Neural cell (in vitro differentiated cells): ENCODE results near the gene ROR2. TPM values are rescaled to one million over a fixed set of nuclear protein-coding genes. Genes with fewer than 3 reads are reported as not detected.

ENCODE experiments used
- H2AFZ ChIP-seq: fragments of 200-600, 300-800 bp; sonication (generic), shearing (Covaris generic); 2 replicates; pipeline ENCODE4 v1.6.0; 2014; ENCODE audit warnings: low read depth, mild to moderate bottlenecking, antibody characterized with exemption, low read length, moderate library complexity
- H3F3A ChIP-seq: fragments of 200-600 bp; shearing (Covaris generic); 2 replicates; pipeline ENCODE4 v1.6.1; 2016; ENCODE audit warnings: mild to moderate bottlenecking, moderate library complexity, mixed read lengths, antibody characterized with exemption, low read length; ENCODE audit not compliant: insufficient read depth, poor library complexity, severe bottlenecking
- H3K27ac ChIP-seq: fragments of 200-600, 300-800 bp; sonication (generic), shearing (Covaris generic); 2 replicates; pipeline ENCODE4 v1.5.1; 2014; ENCODE audit warnings: mild to moderate bottlenecking, low read length, moderate library complexity
- H3K27me3 ChIP-seq: fragments of 300-800, 200-600 bp; sonication (generic), shearing (Covaris generic); 2 replicates; pipeline ENCODE4 v1.6.0; 2014; ENCODE audit warnings: mild to moderate bottlenecking, low read depth, low read length, moderate library complexity; ENCODE audit not compliant: insufficient read depth
- H3K36me3 ChIP-seq: fragments of 300-800, 200-600 bp; sonication (generic), shearing (Covaris generic); 2 replicates; pipeline ENCODE4 v1.5.1; 2014; ENCODE audit warnings: mild to moderate bottlenecking, antibody characterized with exemption, low read length, moderate library complexity; ENCODE audit not compliant: insufficient read depth
- H3K4me2 ChIP-seq: fragments of 300-800, 200-600 bp; sonication (generic), shearing (Covaris generic); 2 replicates; pipeline ENCODE4 v1.6.0; 2014; ENCODE audit warnings: mild to moderate bottlenecking, low read length
- H3K4me3 ChIP-seq: fragments of 300-800, 200-600 bp; sonication (generic), shearing (Covaris generic); 2 replicates; pipeline ENCODE4 v1.5.1; 2014; ENCODE audit warnings: mild to moderate bottlenecking, low read length, moderate library complexity
- H3K79me2 ChIP-seq: fragments of 200-600 bp; shearing (Covaris generic); replicated peaks from 2 replicates; pipeline ENCODE4 v1.6.0; 2014; ENCODE audit warnings: mild to moderate bottlenecking, low read length, moderate library complexity; ENCODE audit not compliant: insufficient read depth
- H3K9ac ChIP-seq: fragments of 300-800, 200-600 bp; sonication (generic), shearing (Covaris generic); 2 replicates; pipeline ENCODE4 v1.6.1; 2016; ENCODE audit warnings: mild to moderate bottlenecking, low read length, mixed read lengths
- H3K9me2 ChIP-seq: fragments of 200-600 bp; shearing (Covaris generic); 2 replicates; pipeline ENCODE4 v1.6.1; 2016; ENCODE audit warnings: mild to moderate bottlenecking, low read length, mixed read lengths; ENCODE audit not compliant: insufficient read depth
- H3K9me3 ChIP-seq: fragments of 200-600, 300-800 bp; sonication (generic), shearing (Covaris generic); 2 replicates; pipeline ENCODE4 v1.6.1; 2016; ENCODE audit warnings: mild to moderate bottlenecking, mixed run types, low read length, moderate library complexity, mixed read lengths
- H4K20me1 ChIP-seq: fragments of 200-600 bp; shearing (Covaris generic); 2 replicates; pipeline ENCODE4 v1.6.1; 2016; ENCODE audit warnings: mild to moderate bottlenecking, mixed run types; ENCODE audit not compliant: insufficient read depth
- CTCF ChIP-seq: fragments of 450-650 bp; IDR thresholded peaks from 2 replicates; pipeline ENCODE4 v1.5.1; 2014; ENCODE audit warnings: antibody characterized with exemption, mild to moderate bottlenecking, moderate library complexity; ENCODE audit not compliant: poor library complexity, severe bottlenecking
- EP300 ChIP-seq: fragments of 450-650 bp; conservative IDR thresholded peaks from 2 replicates; pipeline ENCODE4 v1.6.1; 2014; ENCODE audit warnings: antibody characterized with exemption, mild to moderate bottlenecking, moderate library complexity; ENCODE audit not compliant: poor library complexity, severe bottlenecking
- EZH2 ChIP-seq: fragments of 200-600, 300-800 bp; shearing (Covaris generic), sonication (generic); IDR thresholded peaks from 2 replicates; pipeline ENCODE4 v1.6.1; 2014; ENCODE audit warnings: antibody characterized with exemption, low read length, borderline replicate concordance, mild to moderate bottlenecking; ENCODE audit not compliant: insufficient read depth, poor library complexity, severe bottlenecking
- MXI1 ChIP-seq: fragments of 450-650 bp; conservative IDR thresholded peaks from 2 replicates; pipeline ENCODE4 v1.6.1; 2014; ENCODE audit warnings: antibody characterized with exemption, mild to moderate bottlenecking; ENCODE audit not compliant: poor library complexity, severe bottlenecking
- POLR2AphosphoS5 ChIP-seq: IDR thresholded peaks from 2 replicates; pipeline ENCODE4 v1.6.1; 2012
- RAD21 ChIP-seq: fragments of 450-650 bp; conservative IDR thresholded peaks from 2 replicates; pipeline ENCODE4 v1.6.1; 2014; ENCODE audit warnings: antibody characterized with exemption, mild to moderate bottlenecking, moderate library complexity
- REST ChIP-seq: IDR thresholded peaks from 2 replicates; pipeline ENCODE4 v1.6.1; 2012; ENCODE audit warnings: borderline replicate concordance
- SMC3 ChIP-seq: fragments of 450-650 bp; conservative IDR thresholded peaks from 2 replicates; pipeline ENCODE4 v1.6.1; 2014; ENCODE audit warnings: antibody characterized with exemption, mild to moderate bottlenecking, moderate library complexity; ENCODE audit not compliant: poor library complexity
- TAF1 ChIP-seq: IDR thresholded peaks from 2 replicates; pipeline ENCODE4 v1.6.1; 2012; ENCODE audit warnings: low read depth
- polyA plus RNA-seq: library from polyadenylated mRNA; depleted of rRNA; stranded (reverse); fragments of >200 nt; gene quantifications from 2 replicates; pipeline ENCODE4 v1.2.3, GENCODE V29; 2014

Gene ROR2
- polyA plus RNA-seq, 1 donor from 2014 or later, result 0.33 TPM

- no peak for TF ChIP-seq CTCF
Measured at GRCh38 chr9:91883503-91883902, 66.5 kb downstream of the ROR2 start (continued).

GRCh38 chr9:91882627-91883026 is 67.4 kb downstream of the ROR2 start:
- no peak overlapping the region for H2AFZ ChIP-seq
- no peaks in the 10 kb centered on the region for H3K9me2 ChIP-seq
- no peaks in the 10 kb centered on the region for H4K20me1 ChIP-seq
- no peaks in the 10 kb centered on the region for H3K27me3 ChIP-seq
- no peaks in the 10 kb centered on the region for H3K36me3 ChIP-seq
- no peaks in the 10 kb centered on the region for H3F3A ChIP-seq
- H3K9me3 ChIP-seq, result no peaks in the 10 kb centered on the region
- TF ChIP-seq RAD21 (no peak), CTCF (no peak), EP300 (no peak), MXI1 (no peak), SMC3 (no peak), EZH2 (no peak), TAF1 (no peak), REST (no peak), POLR2AphosphoS5 (no peak)
- no peak overlapping the region for H3K27ac ChIP-seq
- H3K9ac ChIP-seq, result no peak overlapping the region
- H3K79me2 ChIP-seq, result no peaks in the 10 kb centered on the region
- no peak overlapping the region for H3K4me3 ChIP-seq
- no peak overlapping the region for H3K4me2 ChIP-seq
